D341Med (cell line): ENCODE results near the gene FBXL7.

ENCODE experiments used
- DNase-seq: peaks from one replicate; pipeline ENCODE4 v3.0.0; 2012; ENCODE audit warnings: low spot score

The FBXL7 gene

GRCh38 chr5:15620501-15620900 lies 120.5 kb downstream of the FBXL7 start:
- DNase-seq, result no peak

GRCh38 chr5:15621094-15621493 lies 121.1 kb downstream of the FBXL7 start:
- DNase-seq, result no peak

DNA sequence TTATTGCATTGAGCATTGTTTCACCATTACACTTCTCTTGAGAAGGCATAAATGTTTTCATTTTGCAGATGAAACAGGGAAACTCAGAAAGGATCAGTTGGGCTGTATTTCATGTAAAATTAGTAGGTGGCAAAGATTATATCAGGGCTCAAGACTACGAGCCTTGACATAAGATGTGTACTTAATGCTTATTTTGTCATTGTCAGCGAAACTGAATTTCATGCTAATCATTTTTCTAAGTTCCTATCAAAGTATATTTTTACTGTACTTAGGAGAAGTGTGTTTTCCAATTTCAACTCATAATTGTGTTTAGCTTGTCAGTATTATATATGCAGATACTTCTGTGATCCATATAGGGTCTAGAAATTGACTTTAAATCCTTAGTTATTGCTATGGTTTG lies 123.8 kb downstream of the FBXL7 start:
- no peak for DNase-seq

- DNase-seq, result no peak
Observed at GRCh38 chr5:15627109-15627508, 127.1 kb downstream of the FBXL7 start.

DNA sequence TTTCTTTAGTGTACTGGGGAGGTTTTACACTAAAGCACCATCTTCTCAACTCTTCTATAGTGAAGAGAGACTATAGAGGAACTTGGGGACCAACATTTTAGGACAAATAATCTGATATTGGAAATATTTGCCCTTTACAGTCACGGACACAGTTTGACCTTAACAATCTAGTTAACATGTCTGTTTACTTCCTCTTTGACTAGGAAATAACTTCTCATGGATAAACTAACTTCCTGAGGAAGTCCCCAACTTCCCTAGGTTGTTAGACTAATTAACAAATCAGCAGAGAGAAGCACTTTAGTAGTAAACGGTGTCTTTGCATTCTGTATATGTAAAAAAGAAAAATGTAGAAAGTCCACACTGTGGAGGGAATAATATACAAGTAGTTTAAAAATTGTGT lies 127.7 kb downstream of the FBXL7 start:
- no peak for DNase-seq

- DNase-seq, result no peak
Observed at GRCh38 chr5:15630441-15630840, 130.5 kb downstream of the FBXL7 start.

DNA sequence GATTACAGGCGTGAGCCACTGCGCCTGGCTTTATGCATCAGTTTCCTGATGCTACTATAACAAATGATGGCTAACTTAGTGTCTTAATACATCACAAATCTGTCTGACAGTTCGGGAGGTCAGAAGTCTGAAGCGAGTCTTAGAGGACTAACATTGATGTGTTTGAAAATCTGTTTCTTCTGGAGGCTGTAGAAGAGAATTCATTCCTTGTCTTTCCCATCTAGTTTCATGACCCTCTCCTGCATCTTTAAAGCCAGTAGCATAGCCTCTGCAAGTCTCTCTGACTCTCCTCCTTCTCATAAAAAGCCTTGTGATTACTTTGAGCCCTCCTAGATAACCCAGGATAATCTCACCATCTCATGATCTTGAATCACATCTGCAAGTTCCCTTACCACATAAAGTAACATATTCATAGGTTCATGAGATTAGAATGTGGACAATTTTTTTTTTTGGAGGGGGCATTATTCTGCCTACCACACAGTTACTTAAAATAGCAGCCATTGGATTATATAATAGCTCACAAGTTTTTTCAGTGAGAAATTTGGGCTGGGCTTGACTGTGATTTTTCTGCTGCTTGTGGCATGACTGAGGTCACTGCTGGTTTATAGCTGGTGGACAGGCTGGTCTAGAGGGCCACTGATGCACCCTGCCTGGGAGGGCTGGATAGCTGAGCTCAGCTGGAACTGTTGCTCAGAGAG lies 134.8 kb downstream of the FBXL7 start:
- no peak for DNase-seq

DNA sequence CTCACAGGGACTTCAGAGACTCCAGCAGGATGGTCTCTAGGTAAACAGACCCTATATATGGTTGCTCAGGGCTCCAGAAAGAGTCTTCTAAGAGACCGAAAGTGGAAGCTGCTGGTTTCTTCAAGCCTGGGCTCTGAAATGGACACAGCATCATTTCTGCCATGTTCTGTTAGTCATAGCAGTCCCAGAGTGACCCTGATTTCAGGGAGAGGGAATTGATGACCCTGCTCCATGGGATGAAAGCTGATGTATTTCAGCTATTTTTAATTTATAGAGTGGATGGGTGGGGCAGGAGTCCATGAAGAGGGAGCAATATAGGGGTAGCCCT lies 135.3 kb downstream of the FBXL7 start:
- DNase-seq, result no peak

DNA sequence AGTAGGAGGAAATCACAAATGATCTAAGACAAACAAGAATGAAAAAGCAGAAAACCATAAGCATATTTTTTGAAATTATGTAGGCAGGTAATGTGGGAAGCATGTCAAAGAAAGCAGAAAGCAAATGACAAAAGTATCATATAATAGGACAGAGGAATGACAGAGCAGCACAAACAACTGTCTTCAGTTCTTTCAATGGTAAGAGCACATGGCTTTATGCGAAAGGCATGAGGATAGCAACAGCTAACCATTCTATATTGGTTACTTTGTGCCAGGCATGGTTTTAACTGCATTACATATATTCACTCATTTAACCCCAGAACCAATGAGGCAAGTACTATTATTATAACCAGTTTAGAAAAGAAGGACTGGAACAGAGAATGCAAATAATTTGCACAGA lies 137.4 kb downstream of the FBXL7 start:
- DNase-seq, result no peak

DNA sequence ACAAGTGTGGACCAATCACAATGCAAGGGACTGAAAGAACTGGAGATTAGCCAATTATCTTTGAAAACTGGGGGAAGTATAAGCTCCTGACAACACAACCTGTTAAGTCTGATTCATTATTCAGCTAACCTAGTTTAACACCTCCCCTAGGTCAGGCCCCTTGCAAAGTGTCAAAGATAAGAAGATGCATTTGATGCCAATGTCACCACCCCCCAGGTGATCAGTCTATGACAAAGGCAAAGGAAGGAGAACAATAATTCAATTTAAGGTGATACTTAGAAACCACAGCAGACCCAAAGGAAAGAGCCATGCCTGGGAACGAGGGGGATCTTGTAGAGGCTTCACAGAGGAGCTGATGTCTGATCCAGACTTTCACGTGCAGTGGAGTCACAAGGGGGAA lies 137.9 kb downstream of the FBXL7 start:
- no peak for DNase-seq

DNA sequence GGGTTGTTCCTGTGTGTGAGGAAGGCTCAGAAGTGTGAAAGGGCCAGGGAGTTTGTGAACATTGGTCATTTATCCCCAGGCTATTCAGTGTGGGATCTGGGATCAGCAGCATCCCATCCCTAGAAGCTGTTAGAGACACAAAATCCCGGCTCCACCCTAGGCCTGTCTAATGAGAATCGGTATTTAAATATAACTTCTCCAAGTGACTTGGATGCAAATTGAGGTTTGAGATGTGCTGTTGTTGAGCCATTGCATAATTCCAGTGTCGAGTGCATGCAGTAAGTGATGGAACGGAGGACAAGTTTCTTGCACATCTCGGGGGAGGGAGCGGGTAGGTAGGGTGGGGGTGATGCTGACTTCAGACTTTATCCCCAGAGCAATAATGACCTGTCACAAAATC lies 138.3 kb downstream of the FBXL7 start:
- DNase-seq, result no peak

DNA sequence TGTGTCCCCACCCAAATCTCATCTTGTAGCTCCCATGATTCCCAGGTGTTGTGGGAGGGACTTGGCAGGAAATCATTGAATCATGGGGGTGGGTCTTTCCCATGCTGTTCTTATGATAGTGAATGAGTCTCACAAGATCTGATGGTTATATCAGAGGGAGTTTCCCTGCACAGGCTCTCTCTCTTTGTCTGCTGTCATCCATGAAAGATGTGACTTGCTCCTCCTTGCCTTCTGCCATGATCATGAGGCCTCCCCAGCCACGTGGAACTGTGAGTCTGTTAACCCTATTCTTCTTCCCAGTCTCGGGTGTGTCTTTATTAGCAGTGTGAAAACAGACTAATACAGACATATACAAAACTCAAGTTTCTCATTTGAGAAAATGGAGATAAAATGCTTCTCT lies 139.3 kb downstream of the FBXL7 start:
- no peak for DNase-seq

DNA sequence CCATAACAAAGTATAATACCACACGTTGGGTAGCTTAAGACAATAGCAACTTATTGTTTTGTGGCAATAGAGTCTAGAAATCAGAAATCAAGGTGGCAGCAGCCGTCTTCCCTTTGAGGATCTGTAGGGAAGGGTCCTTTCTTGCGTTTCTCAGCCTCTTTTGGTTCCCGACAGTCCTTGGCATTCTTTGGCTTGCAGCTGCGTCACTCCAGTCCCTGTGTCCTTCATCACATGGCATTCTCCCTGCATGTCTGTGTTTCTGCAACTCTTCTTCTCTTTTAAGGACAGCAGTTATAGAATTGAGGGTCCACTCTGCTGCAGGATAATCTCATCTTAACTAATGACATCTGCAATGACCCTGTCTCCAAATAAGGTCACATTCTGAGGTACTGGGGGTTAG lies 140.1 kb downstream of the FBXL7 start:
- DNase-seq, result no peak

DNA sequence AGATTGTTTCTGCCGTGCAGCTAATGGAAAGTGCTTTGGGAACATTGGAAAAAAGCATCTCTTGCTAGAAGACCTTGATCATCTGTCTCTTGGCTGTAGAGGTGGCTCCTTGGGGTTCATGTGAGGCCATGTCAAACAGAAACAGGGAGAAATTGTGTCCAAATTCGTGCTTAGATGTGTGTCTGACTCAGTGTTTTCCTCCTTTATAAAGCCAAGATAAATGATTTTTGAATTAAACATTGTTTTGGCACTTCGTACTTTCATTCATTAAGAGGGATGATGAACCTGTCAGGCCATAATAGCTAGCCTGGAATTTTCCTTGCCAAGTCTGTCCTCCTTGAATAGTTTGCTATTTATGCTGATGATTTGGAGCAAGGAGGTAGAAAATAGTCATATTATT lies 143.8 kb downstream of the FBXL7 start:
- no peak for DNase-seq

GRCh38 chr5:15645381-15646160 lies 145.6 kb downstream of the FBXL7 start:
- no peak for DNase-seq

DNA sequence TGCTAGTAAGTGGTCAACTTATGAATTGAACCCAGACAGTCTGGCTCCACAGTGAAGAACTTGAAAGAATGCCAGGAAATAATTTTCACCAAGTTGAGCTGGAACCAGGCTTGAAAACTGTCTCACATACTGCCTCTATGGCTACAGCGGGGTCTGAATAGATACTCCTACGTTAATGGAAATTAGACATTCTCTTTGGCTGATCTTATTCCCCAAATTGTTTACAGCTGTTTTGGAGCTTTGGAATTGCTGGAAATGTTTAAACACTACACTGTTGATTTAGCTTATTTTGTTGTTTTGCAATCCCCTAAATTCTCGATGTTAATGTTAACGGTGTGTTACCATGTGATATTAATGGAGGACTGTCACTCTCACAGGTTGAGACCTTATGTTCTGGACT lies 146.4 kb downstream of the FBXL7 start:
- no peak for DNase-seq

DNA sequence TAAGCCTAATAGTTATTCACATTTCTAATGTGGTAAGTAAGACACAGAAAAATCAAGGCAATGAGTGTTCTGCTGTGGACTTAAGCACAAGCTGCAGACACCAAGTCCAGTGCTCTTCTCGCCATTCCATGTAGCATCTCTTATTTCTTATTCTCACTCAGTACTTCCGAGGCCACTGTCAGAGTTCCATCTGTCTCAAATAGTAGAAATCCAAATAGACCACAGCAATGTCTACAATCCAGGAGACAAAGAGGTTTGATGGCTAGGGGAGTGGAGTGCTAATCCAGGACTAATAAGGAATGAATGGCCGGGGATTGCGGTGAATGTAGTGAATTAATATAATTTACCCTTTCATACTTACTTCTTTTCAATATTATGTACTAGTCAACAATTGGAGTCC lies 147.3 kb downstream of the FBXL7 start:
- no peak for DNase-seq

- DNase-seq, result no peak
Observed at GRCh38 chr5:15650266-15650665, 150.3 kb downstream of the FBXL7 start.

DNA sequence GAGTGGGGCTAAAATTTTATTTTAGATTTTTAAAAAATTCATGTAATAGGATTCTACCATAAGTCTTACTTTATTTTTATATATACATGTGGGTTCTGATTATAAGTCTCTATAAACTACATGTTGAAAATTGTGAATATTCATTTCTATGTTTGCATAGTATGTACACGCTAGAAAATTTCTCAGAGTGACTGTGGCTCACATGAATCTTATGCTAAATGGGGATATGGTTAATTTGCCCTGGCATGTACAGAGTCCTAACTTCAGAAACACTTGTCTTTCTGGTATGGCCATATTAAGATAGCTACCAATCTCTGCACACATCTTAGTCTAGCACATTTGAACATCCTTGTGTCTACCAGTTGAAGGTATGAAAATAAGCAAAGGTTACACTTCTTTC lies 154.8 kb downstream of the FBXL7 start:
- DNase-seq, result no peak

DNA sequence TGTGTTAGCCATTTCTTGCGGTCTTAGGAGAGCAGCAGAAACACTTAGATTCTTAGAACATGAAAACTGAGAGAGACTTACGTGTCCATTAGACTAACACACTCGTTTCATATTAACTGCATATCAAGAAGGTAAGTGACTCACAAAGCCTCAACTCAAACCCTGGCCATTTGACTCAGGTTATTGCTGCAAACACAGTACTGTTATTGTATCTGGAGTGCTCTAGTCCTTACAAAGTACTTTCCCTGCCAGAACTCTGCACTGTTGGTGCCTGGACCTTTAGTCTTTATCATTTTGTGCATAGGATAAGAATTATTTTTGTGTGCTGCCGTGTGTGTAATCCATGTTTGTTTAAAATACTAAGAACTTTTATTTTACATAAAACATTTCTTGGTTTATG lies 155.7 kb downstream of the FBXL7 start:
- DNase-seq, result no peak

GRCh38 chr5:15664961-15665360 lies 165.0 kb downstream of the FBXL7 start:
- no peak for DNase-seq

DNA sequence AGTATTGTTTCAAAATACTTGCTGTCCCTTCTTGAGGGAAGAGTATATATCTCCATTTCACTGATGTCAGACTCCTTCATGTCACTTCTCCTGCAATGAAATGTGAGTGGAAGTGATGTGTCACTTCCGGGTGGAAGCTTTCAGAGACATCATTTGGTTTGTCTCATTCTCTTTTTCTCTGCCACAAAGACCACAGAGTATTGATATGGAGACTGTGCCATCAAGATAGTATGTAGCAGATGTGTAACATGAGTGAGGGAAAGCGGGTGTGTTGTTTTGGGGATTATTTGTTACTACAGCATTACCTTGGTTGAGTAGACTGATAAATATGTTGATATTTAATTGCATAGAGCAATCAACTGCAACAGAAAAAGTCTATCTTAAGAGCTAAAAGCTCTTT lies 169.8 kb downstream of the FBXL7 start:
- no peak for DNase-seq

GRCh38 chr5:15674716-15675115 lies 174.7 kb downstream of the FBXL7 start:
- DNase-seq, result no peak

GRCh38 chr5:15676591-15676990 lies 176.6 kb downstream of the FBXL7 start:
- no peak for DNase-seq
